Measurements from ENCODE around the gene PLAAT5.

PLAAT5 gene

GRCh38 chr11:63491240-63491587 is 247 bp upstream of the PLAAT5 start:
- Histone ChIP-seq H2BK5ac (ENCODE audit: low read length) (peak overlapping the region; percentile 56), H3K4me3 (ENCODE audit: low read length) (peak overlapping the region; percentile 15), H2AK5ac (ENCODE audit: low read length) (no peak overlapping the region), H2BK120ac (ENCODE audit: low read depth, low read length) (peak overlapping the region; percentile 51), H3K23ac (ENCODE audit: low read length) (no peak overlapping the region), H3K18ac (ENCODE audit: low read length) (peak overlapping the region; percentile 94), H4K8ac (ENCODE audit: low read depth, low read length) (peak overlapping the region; percentile 94), H2BK15ac (replicated peaks; ENCODE audit: low read depth) (no peak overlapping the region), H4K5ac (ENCODE audit: low read length) (no peak overlapping the region), H3K36me3 (ENCODE audit: control insufficient read depth, insufficient read depth, low read length) (no peaks in the 10 kb centered on the region), H3K27ac (ENCODE audit: low read depth, low read length) (peak overlapping the region; percentile 93), H3K9ac (ENCODE audit: low read length) (peak overlapping the region; percentile 84), H3K4ac (ENCODE audit: low read depth, low read length) (peak overlapping the region; percentile 97), H3K4me1 (ENCODE audit: control insufficient read depth, low read depth, low read length) (no peaks in the 10 kb centered on the region), H3K56ac (ENCODE audit: low read length) (peak overlapping the region; percentile 86), H3K4me2 (ENCODE audit: low read length) (peak overlapping the region; percentile 60), H3K79me1 (ENCODE audit: low read length) (no peaks in the 10 kb centered on the region), H3K79me2 (ENCODE audit: control insufficient read depth, insufficient read depth, low read length) (no peaks in the 10 kb centered on the region), H3K27me3 (ENCODE audit: insufficient read depth, low read length, poor library complexity) (no peaks in the 10 kb centered on the region)
- peak; percentile 54 for DNase-seq
- no CpG with 5 or more reads among the region's 13 CpGs for WGBS (ENCODE audit: extremely low coverage, insufficient coverage, low lambda C conversion rate)

- Histone ChIP-seq H3K9ac (ENCODE audit: low read length) (peak overlapping the region; percentile 84), H3K4me1 (ENCODE audit: control insufficient read depth, low read depth, low read length) (no peaks in the 10 kb centered on the region), H3K4ac (ENCODE audit: low read depth, low read length) (peak overlapping the region; percentile 97), H3K23ac (ENCODE audit: low read length) (no peak overlapping the region), H3K36me3 (ENCODE audit: control insufficient read depth, insufficient read depth, low read length) (no peaks in the 10 kb centered on the region), H2BK15ac (replicated peaks; ENCODE audit: low read depth) (no peak overlapping the region), H2AK5ac (ENCODE audit: low read length) (no peak overlapping the region), H3K79me1 (ENCODE audit: low read length) (no peaks in the 10 kb centered on the region), H3K56ac (ENCODE audit: low read length) (peak overlapping the region; percentile 86), H3K27ac (ENCODE audit: low read depth, low read length) (peak overlapping the region; percentile 85), H4K5ac (ENCODE audit: low read length) (no peak overlapping the region), H2BK120ac (ENCODE audit: low read depth, low read length) (peak overlapping the region; percentile 90), H3K18ac (ENCODE audit: low read length) (peak overlapping the region; percentile 94), H3K27me3 (ENCODE audit: insufficient read depth, low read length, poor library complexity) (no peaks in the 10 kb centered on the region), H3K79me2 (ENCODE audit: control insufficient read depth, insufficient read depth, low read length) (no peaks in the 10 kb centered on the region), H3K4me2 (ENCODE audit: low read length) (peak overlapping the region; percentile 9), H4K8ac (ENCODE audit: low read depth, low read length) (no peak overlapping the region), H2BK5ac (ENCODE audit: low read length) (peak overlapping the region; percentile 61), H3K4me3 (ENCODE audit: low read length) (no peak overlapping the region)
- WGBS (ENCODE audit: extremely low coverage, insufficient coverage, low lambda C conversion rate), result no CpG with 5 or more reads among the region's 3 CpGs
- DNase-seq, result peak; percentile 89
Measured at GRCh38 chr11:63489879-63490278, 1.1 kb downstream of the PLAAT5 start.

GRCh38 chr11:63488789-63489188 is 2.2 kb downstream of the PLAAT5 start:
- WGBS (ENCODE audit: extremely low coverage, insufficient coverage, low lambda C conversion rate), result no CpG with 5 or more reads among the region's 1 CpG
- H3K9ac ChIP-seq (ENCODE audit: low read length), result no peak overlapping the region
- no peak for DNase-seq
- H3K4ac ChIP-seq (ENCODE audit: low read depth, low read length), result no peak overlapping the region
- H3K27me3 ChIP-seq (ENCODE audit: insufficient read depth, low read length, poor library complexity), result no peaks in the 10 kb centered on the region
- H3K23ac ChIP-seq (ENCODE audit: low read length), result no peak overlapping the region
- no peaks in the 10 kb centered on the region for H3K4me1 ChIP-seq (ENCODE audit: control insufficient read depth, low read depth, low read length)
- no peak overlapping the region for H3K18ac ChIP-seq (ENCODE audit: low read length)
- no peak overlapping the region for H2AK5ac ChIP-seq (ENCODE audit: low read length)
- H4K8ac ChIP-seq (ENCODE audit: low read depth, low read length), result no peak overlapping the region
- H2BK5ac ChIP-seq (ENCODE audit: low read length), result no peak overlapping the region
- no peak overlapping the region for H4K5ac ChIP-seq (ENCODE audit: low read length)
- H3K27ac ChIP-seq (ENCODE audit: low read depth, low read length), result no peak overlapping the region
- H3K56ac ChIP-seq (ENCODE audit: low read length), result no peak overlapping the region
- H3K79me2 ChIP-seq (ENCODE audit: control insufficient read depth, insufficient read depth, low read length), result no peaks in the 10 kb centered on the region
- H3K4me2 ChIP-seq (ENCODE audit: low read length), result no peak overlapping the region
- H2BK15ac ChIP-seq (replicated peaks; ENCODE audit: low read depth), result no peak overlapping the region
- no peak overlapping the region for H2BK120ac ChIP-seq (ENCODE audit: low read depth, low read length)
- no peaks in the 10 kb centered on the region for H3K79me1 ChIP-seq (ENCODE audit: low read length)
- H3K36me3 ChIP-seq (ENCODE audit: control insufficient read depth, insufficient read depth, low read length), result no peaks in the 10 kb centered on the region
- no peak overlapping the region for H3K4me3 ChIP-seq (ENCODE audit: low read length)

GRCh38 chr11:63485777-63486176 is 5.2 kb downstream of the PLAAT5 start:
- DNase-seq, result no peak
- no peak overlapping the region for H2BK5ac ChIP-seq (ENCODE audit: low read length)
- no peaks in the 10 kb centered on the region for H3K79me1 ChIP-seq (ENCODE audit: low read length)
- H3K4me3 ChIP-seq (ENCODE audit: low read length), result no peak overlapping the region
- H3K23ac ChIP-seq (ENCODE audit: low read length), result no peak overlapping the region
- no peak overlapping the region for H2BK15ac ChIP-seq (replicated peaks; ENCODE audit: low read depth)
- no peak overlapping the region for H3K4ac ChIP-seq (ENCODE audit: low read depth, low read length)
- H2AK5ac ChIP-seq (ENCODE audit: low read length), result no peak overlapping the region
- no peak overlapping the region for H4K5ac ChIP-seq (ENCODE audit: low read length)
- H3K18ac ChIP-seq (ENCODE audit: low read length), result no peak overlapping the region
- H3K27ac ChIP-seq (ENCODE audit: low read depth, low read length), result no peak overlapping the region
- no peak overlapping the region for H4K8ac ChIP-seq (ENCODE audit: low read depth, low read length)
- H3K36me3 ChIP-seq (ENCODE audit: control insufficient read depth, insufficient read depth, low read length), result no peaks in the 10 kb centered on the region
- H3K79me2 ChIP-seq (ENCODE audit: control insufficient read depth, insufficient read depth, low read length), result no peaks in the 10 kb centered on the region
- H2BK120ac ChIP-seq (ENCODE audit: low read depth, low read length), result no peak overlapping the region
- H3K27me3 ChIP-seq (ENCODE audit: insufficient read depth, low read length, poor library complexity), result no peaks in the 10 kb centered on the region
- H3K4me1 ChIP-seq (ENCODE audit: control insufficient read depth, low read depth, low read length), result no peaks in the 10 kb centered on the region
- no peak overlapping the region for H3K9ac ChIP-seq (ENCODE audit: low read length)
- no CpG with 5 or more reads among the region's 3 CpGs for WGBS (ENCODE audit: extremely low coverage, insufficient coverage, low lambda C conversion rate)
- no peak overlapping the region for H3K4me2 ChIP-seq (ENCODE audit: low read length)
- H3K56ac ChIP-seq (ENCODE audit: low read length), result no peak overlapping the region

- peak overlapping the region; percentile 1 for H3K18ac ChIP-seq (ENCODE audit: low read length)
- no peak overlapping the region for H2BK120ac ChIP-seq (ENCODE audit: low read depth, low read length)
- H3K27me3 ChIP-seq (ENCODE audit: insufficient read depth, low read length, poor library complexity), result no peaks in the 10 kb centered on the region
- H3K36me3 ChIP-seq (ENCODE audit: control insufficient read depth, insufficient read depth, low read length), result no peaks in the 10 kb centered on the region
- H4K5ac ChIP-seq (ENCODE audit: low read length), result no peak overlapping the region
- H3K27ac ChIP-seq (ENCODE audit: low read depth, low read length), result no peak overlapping the region
- no peak overlapping the region for H3K9ac ChIP-seq (ENCODE audit: low read length)
- H3K79me1 ChIP-seq (ENCODE audit: low read length), result no peaks in the 10 kb centered on the region
- H3K23ac ChIP-seq (ENCODE audit: low read length), result no peak overlapping the region
- DNase-seq, result no peak
- H2BK5ac ChIP-seq (ENCODE audit: low read length), result no peak overlapping the region
- WGBS (ENCODE audit: extremely low coverage, insufficient coverage, low lambda C conversion rate), result no CpG with 5 or more reads among the region's 6 CpGs
- no peaks in the 10 kb centered on the region for H3K79me2 ChIP-seq (ENCODE audit: control insufficient read depth, insufficient read depth, low read length)
- no peak overlapping the region for H3K4me2 ChIP-seq (ENCODE audit: low read length)
- peaks cover 2% of the 10 kb centered on the region for H3K4me1 ChIP-seq (ENCODE audit: control insufficient read depth, low read depth, low read length)
- H4K8ac ChIP-seq (ENCODE audit: low read depth, low read length), result no peak overlapping the region
- no peak overlapping the region for H3K4me3 ChIP-seq (ENCODE audit: low read length)
- H3K4ac ChIP-seq (ENCODE audit: low read depth, low read length), result peak overlapping the region; percentile 6
- H2AK5ac ChIP-seq (ENCODE audit: low read length), result peak overlapping the region; percentile 70
- H2BK15ac ChIP-seq (replicated peaks; ENCODE audit: low read depth), result no peak overlapping the region
- H3K56ac ChIP-seq (ENCODE audit: low read length), result no peak overlapping the region
Measured at GRCh38 chr11:63480039-63480438, 10.9 kb downstream of the PLAAT5 start.

GRCh38 chr11:63478896-63479295 is 12.1 kb downstream of the PLAAT5 start:
- Histone ChIP-seq H3K18ac (ENCODE audit: low read length) (peak overlapping the region; percentile 76), H3K4me1 (ENCODE audit: control insufficient read depth, low read depth, low read length) (peaks cover 2% of the 10 kb centered on the region), H3K9ac (ENCODE audit: low read length) (peak overlapping the region; percentile 8), H2BK120ac (ENCODE audit: low read depth, low read length) (no peak overlapping the region), H3K27ac (ENCODE audit: low read depth, low read length) (no peak overlapping the region), H4K8ac (ENCODE audit: low read depth, low read length) (no peak overlapping the region), H3K56ac (ENCODE audit: low read length) (peak overlapping the region; percentile 85), H3K4me3 (ENCODE audit: low read length) (no peak overlapping the region), H3K79me1 (ENCODE audit: low read length) (no peaks in the 10 kb centered on the region), H2AK5ac (ENCODE audit: low read length) (no peak overlapping the region), H3K36me3 (ENCODE audit: control insufficient read depth, insufficient read depth, low read length) (no peaks in the 10 kb centered on the region), H3K4ac (ENCODE audit: low read depth, low read length) (peak overlapping the region; percentile 94), H3K23ac (ENCODE audit: low read length) (no peak overlapping the region), H2BK15ac (replicated peaks; ENCODE audit: low read depth) (peak overlapping the region; percentile 98), H4K5ac (ENCODE audit: low read length) (no peak overlapping the region), H2BK5ac (ENCODE audit: low read length) (no peak overlapping the region), H3K79me2 (ENCODE audit: control insufficient read depth, insufficient read depth, low read length) (no peaks in the 10 kb centered on the region), H3K27me3 (ENCODE audit: insufficient read depth, low read length, poor library complexity) (no peaks in the 10 kb centered on the region), H3K4me2 (ENCODE audit: low read length) (no peak overlapping the region)
- DNase-seq, result peak; percentile 89
- whole genome bisulfite sequencing (ENCODE audit: extremely low coverage, insufficient coverage, low lambda C conversion rate), result no CpG with 5 or more reads among the region's 5 CpGs
